ENCODE data around the gene SYT12. TPM values are rescaled to one million over a fixed set of nuclear protein-coding genes. Genes with fewer than 3 reads are reported as not detected.

SYT12 gene
- total RNA-seq, 1 donor from 2014 or later: 0.05 TPM

DNA sequence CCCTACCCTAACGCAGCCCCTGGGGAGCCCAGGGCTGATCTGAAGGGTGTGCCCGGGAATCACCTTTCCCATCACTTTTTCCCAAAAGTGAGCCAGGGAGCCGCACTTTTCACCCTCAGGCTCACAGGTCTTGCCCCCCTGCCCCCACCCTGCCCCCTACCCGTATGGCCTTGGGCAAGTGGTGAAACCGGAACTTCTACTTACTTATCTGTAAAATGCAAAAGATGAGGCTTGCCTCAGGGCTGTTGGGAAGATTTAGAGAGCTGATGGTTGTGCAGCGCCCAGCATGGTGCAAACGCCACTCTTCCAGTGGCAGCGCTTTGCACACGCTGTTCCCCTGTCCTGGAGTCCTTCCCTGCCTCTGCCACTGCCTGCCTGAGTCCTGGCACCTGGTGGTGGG lies 8.0 kb downstream of the SYT12 start:
- no peaks in the 10 kb centered on the region for H3K9me3 ChIP-seq (replicated peaks)
- intact Hi-C loops (cut with micrococcal nuclease): no loop called here
- no peak overlapping the region for H3K27ac ChIP-seq (replicated peaks)
- H3K4me3 ChIP-seq: no peak overlapping the region
- peaks cover 30% of the 10 kb centered on the region for H3K27me3 ChIP-seq (ENCODE audit: low read depth)
- no peak for DNase-seq
- TF ChIP-seq, protein P1, sequence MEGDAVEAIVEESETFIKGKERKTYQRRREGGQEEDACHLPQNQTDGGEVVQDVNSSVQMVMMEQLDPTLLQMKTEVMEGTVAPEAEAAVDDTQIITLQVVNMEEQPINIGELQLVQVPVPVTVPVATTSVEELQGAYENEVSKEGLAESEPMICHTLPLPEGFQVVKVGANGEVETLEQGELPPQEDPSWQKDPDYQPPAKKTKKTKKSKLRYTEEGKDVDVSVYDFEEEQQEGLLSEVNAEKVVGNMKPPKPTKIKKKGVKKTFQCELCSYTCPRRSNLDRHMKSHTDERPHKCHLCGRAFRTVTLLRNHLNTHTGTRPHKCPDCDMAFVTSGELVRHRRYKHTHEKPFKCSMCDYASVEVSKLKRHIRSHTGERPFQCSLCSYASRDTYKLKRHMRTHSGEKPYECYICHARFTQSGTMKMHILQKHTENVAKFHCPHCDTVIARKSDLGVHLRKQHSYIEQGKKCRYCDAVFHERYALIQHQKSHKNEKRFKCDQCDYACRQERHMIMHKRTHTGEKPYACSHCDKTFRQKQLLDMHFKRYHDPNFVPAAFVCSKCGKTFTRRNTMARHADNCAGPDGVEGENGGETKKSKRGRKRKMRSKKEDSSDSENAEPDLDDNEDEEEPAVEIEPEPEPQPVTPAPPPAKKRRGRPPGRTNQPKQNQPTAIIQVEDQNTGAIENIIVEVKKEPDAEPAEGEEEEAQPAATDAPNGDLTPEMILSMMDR (IDR thresholded peaks at IDR 0.05; ENCODE audit: borderline replicate concordance): no peak
- no peaks in the 10 kb centered on the region for H3K36me3 ChIP-seq
- H3K4me1 ChIP-seq: no peaks in the 10 kb centered on the region

DNA sequence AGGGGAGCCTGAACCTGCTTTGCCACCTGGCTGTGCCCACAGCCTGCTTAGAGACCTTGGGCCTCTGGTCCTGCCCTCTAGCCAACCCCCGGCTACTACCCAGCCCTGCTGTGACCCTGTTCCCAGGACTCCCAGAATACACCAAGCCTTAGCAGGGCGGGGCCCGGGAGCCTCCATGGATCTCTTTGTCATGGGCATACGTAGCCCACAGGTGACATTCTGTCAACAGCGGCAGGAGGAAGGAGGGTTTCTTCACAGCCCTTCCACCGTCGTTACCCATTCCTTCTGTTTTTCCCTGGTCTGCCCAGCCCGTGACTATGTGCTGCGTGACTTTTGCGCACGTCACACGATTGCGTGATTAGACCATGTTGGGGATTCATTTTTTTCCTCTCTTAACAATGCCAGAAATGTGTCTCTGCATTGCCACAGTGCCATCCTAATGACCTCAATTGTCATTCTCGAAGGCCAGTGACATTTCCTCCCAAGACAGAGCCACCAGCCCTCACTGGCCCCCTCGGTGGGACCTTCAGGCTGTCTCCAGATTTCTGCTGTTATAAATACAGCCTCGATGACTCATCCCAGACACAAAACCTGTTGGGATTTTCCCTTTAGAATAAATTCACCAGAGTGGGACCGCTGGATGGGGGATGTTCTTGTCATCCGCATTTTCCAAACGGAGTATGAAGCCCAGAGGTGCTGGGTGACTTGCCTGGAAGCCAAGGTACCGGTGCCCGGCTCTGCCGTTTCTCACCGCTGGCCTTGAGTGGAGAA lies 9.0 kb downstream of the SYT12 start:
- Histone ChIP-seq H3K9me3 (replicated peaks) (no peaks in the 10 kb centered on the region), H3K27me3 (ENCODE audit: low read depth) (peaks cover 26% of the 10 kb centered on the region), H3K4me3 (no peak overlapping the region), H3K36me3 (no peaks in the 10 kb centered on the region), H3K4me1 (no peaks in the 10 kb centered on the region), H3K27ac (replicated peaks) (no peak overlapping the region)
- no peak for DNase-seq
- TF ChIP-seq, protein P1 (IDR thresholded peaks at IDR 0.05; ENCODE audit: borderline replicate concordance): no peak
- intact Hi-C loops (cut with micrococcal nuclease): no loop called here

DNA sequence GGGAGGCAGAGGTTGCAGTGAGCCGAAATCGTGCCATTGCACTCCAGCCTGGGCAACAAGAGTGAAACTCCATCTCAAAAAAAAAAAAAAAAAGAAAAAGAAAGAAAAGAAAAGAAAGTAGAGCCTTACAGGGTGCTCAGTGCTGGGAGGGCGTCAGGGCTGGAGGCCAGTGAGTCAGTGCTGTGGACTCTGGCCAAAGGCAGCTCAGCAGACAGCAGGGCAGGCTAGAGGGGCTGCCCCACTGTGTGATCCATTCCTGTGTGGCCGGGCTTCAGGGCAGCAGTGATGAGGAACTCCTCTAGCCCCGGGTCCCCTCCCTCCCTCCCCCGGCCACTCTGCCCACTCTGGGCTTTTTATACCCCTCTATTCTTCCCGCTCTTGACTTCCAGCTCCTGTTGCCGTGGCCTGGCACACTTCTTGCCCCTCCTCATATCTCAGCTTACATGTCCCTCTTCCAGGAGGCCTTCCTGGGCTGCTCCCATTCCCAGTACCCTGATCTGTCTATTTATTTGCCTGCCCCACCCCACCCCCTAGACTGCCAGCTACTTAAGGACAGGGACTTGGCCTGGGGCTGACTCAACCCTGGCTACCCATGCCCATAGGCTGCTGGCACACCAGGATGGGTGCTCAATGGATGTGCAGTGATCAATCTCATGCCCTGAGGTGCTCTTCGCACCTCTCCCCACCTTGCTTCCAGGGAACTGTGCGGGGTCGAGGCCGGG lies 10.1 kb downstream of the SYT12 start:
- peaks cover 26% of the 10 kb centered on the region for H3K27me3 ChIP-seq (ENCODE audit: low read depth)
- TF ChIP-seq, protein P1 (IDR thresholded peaks at IDR 0.05; ENCODE audit: borderline replicate concordance): no peak
- intact Hi-C loops (cut with micrococcal nuclease): no loop called here
- no peaks in the 10 kb centered on the region for H3K4me1 ChIP-seq
- H3K9me3 ChIP-seq (replicated peaks): no peaks in the 10 kb centered on the region
- H3K27ac ChIP-seq (replicated peaks): no peak overlapping the region
- DNase-seq: no peak
- H3K4me3 ChIP-seq: no peak overlapping the region
- no peaks in the 10 kb centered on the region for H3K36me3 ChIP-seq

DNA sequence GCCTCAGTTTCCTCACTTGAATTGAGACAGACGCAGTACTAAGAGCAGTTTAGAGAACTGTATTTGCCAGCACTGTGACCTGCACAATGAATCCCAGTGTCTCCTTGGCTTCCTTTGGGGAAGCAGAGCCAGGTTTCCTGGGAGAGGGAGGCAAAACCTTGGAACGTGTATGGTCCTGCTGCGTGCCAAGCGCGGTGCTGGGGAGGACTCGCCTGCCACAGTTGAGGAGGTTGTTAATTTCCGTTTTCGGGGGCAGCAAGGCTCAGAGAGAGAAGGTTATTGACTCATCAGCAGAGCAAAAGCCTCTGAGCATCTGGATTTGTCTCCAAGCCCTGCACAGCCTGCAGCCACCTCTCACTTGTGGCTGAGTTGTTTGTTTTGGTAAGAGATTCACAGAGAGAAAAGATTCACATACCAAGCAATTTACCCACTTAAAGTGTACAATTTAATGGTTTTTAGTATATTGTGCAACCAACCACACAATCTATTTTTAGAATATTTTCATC lies 10.8 kb downstream of the SYT12 start:
- peaks cover 26% of the 10 kb centered on the region for H3K27me3 ChIP-seq (ENCODE audit: low read depth)
- TF ChIP-seq, protein P1 (IDR thresholded peaks at IDR 0.05; ENCODE audit: borderline replicate concordance): no peak
- intact Hi-C loops (cut with micrococcal nuclease): no loop called here
- H3K9me3 ChIP-seq (replicated peaks): no peaks in the 10 kb centered on the region
- H3K4me1 ChIP-seq: no peaks in the 10 kb centered on the region
- DNase-seq: no peak
- H3K4me3 ChIP-seq: no peak overlapping the region
- H3K36me3 ChIP-seq: no peaks in the 10 kb centered on the region
- H3K27ac ChIP-seq (replicated peaks): no peak overlapping the region

DNA sequence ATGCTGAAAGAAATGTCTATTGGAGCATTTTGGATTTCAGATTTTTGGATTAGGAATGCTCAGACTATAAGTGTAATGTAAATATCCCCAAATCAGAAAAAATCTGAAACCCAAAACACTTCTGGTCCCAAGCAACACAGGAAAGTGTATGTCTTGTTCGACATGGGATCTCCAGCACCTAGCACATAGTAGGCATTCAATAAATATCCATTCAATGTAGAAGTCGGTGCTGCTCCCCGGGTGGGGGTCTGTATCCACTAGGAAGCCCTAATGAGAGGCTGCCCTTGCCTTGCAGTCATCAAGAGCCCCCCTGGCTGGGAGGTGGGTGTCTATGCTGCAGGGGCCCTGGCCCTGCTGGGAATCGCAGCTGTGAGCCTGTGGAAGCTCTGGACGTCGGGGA lies 11.4 kb downstream of the SYT12 start:
- intact Hi-C loops (cut with micrococcal nuclease): no loop called here
- Histone ChIP-seq H3K27me3 (ENCODE audit: low read depth) (peaks cover 27% of the 10 kb centered on the region), H3K4me3 (no peak overlapping the region), H3K4me1 (no peaks in the 10 kb centered on the region), H3K27ac (replicated peaks) (no peak overlapping the region), H3K9me3 (replicated peaks) (no peaks in the 10 kb centered on the region), H3K36me3 (no peaks in the 10 kb centered on the region)
- TF ChIP-seq, protein P1 (IDR thresholded peaks at IDR 0.05; ENCODE audit: borderline replicate concordance): no peak
- no peak for DNase-seq

Data from left ventricle myocardium inferior (tissue), 1 donor.